Stomach (tissue), 4 donors: ENCODE measurements around the gene EXOSC5.

Experiments used
- CTCF ChIP-seq, 7 experiments: fragments of 450-650 bp in 4 of 7; fragments of 200-600 bp in 3 of 7; sonication (generic) in 3 of 7; IDR thresholded peaks; one replicate each; pipeline ENCODE4 v1.5.1; 2016 to 2019; ENCODE audit warnings: antibody characterized with exemption in 7 of 7, control low read depth in 2 of 7, mild to moderate bottlenecking in 1 of 7
- POLR2A ChIP-seq, 4 donors: fragments of 450-650 bp; IDR thresholded peaks; one replicate each; pipeline ENCODE4 v1.6.1; 2016; ENCODE audit warnings: antibody characterized with exemption in 4 of 4, control low read depth in 2 of 4, mild to moderate bottlenecking in 1 of 4, moderate library complexity in 1 of 4

GRCh38 chr19:41413947-41414346, 16.8 kb upstream of the EXOSC5 start:
- no peak for TF ChIP-seq CTCF (IDR thresholded peaks at IDR 0.05)
- no peak for TF ChIP-seq POLR2A (IDR thresholded peaks at IDR 0.05)
